GM18508 (cell line): Measurements from ENCODE around the gene RIC8A.
"Not testable (repeated sequence)": the region's sequence is repeated elsewhere in the genome, so short reads cannot be mapped to it uniquely, and the experiment has no call there.

Source experiments
- ATAC-seq: cut with Tn5 transposase; IDR thresholded peaks from one replicate; pipeline ENCODE4 v1.9.1; 2021; ENCODE audit warnings: moderate number of reproducible peaks; ENCODE audit not compliant: insufficient read depth, unreplicated experiment

Gene RIC8A

DNA sequence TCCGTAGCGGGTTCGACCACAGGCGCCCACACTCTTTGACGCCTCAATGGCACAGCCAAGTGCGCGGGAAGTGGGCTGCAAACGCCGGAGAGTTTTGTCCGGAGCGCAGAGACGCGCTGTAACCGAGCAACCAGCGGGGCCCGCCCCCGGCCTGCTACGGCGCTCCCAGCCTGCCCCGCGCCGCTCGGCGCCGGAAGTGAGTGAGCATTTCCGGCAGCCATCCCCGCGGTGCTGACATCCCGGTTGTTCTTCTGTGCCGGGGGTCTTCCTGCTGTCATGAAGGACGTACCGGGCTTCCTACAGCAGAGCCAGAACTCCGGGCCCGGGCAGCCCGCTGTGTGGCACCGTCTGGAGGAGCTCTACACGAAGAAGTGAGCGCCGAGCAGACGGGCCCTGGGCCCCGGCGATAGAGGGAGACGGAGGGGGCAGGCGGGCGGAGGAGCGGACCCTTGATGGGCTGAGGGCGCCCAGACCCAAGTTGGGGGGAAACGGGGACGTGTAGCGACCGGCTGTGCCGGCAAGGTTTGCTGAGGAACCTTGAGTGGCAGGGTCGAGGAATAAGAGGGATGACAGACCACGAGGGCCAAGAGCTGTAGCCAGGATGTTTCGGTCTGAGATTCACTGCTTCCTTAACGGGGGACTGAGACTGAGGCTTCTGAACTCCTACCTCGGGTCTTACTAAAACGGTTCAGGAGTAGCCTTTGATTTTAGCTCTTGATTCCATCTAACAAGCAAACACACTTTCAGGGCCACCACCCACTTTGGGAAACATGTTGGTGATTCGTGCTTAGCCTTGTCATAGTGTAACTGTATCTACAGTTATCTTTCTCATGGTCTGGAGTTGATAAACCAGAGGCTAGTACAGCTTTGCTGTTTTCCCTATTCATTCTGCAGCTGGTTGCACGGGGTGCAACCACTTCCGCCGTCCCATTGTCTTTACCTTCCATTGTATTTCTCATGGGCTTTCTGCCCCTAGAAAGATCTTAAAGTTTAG, 29.6 kb downstream of the RIC8A start, which contains the start of gene PSMD13:
PSMD13 (plus strand) TSS at position 203 of the 994 bp plus-strand sequence; CDS start at position 277, 74 bp downstream.
- ATAC-seq, result peak; percentile 49

DNA sequence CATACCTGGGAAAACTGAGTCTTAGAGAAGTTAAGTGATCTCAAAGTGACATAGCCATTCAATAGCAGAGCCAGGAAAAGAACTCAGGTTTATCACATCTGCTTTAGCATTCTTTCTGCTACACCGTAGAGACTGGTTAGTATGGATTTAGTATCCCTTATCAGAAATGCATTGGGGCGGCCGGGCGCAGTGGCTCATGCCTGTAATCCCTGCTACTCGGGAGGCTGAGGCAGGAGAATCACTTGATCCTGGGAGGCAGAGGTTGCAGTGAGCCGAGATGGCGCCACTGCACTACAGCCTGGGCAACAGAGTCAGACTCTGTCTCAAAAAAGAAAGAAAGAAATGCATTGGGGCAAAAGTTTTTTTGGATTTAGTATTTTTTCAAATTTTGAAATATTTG, 30.8 kb downstream of the RIC8A start:
- not testable (repeated sequence) for ATAC-seq

DNA sequence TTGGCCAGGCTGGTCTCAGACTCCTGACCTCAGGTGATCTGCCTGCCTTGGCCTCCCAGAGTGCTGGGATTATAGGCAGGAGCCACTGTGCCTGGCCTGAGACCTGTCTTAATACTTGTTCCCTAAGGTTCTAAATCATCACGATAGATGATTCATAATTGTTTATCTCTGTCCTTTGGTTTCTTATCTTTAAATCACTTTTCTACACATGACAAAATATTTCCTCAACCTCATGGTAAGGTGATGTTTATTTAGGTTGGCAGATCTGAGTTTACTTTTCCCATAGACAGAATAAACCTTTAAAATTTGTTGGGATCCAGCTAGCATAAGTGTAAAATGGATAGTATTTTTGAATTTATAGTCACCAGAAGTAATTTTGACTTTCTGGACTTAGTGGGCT, 32.8 kb downstream of the RIC8A start:
- ATAC-seq, result no peak

DNA sequence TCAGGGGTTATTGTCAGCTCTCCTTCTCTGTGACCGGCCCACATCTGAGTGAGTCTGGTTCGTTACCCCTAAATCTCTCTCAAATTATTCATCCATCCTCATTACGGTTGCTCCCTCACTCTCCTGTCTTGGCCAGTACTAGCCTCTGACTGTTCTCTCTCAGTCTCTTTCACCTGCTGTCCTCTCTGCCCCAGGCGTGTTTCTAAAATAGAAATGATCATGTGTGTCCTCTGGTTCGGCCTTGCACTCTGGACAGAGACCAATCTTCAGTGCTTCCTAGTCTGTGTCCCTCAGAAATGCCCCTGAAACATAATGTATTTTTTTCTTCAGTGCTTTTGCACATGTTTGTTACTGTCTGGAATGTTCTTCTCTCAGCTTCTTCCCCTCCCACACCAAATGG, 34.1 kb downstream of the RIC8A start:
- ATAC-seq, result no peak

DNA sequence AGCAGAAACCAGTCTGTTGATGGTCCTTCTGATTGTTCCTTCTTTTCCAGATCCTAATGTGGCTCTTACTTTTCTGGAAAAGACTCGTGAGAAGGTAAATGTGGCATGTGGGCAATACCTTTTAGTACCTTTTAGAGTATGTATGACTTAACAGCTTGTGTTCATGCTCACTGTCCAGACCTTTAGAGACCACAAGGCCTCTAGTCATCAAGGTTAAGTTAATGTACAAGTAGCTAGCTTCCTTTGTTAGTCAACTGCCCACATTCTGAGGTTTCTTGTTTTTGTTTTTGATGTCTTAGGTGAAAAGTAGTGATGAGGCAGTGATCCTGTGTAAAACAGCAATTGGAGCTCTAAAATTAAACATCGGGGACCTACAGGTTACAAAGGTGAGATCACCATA, 36.9 kb downstream of the RIC8A start:
- no peak for ATAC-seq

DNA sequence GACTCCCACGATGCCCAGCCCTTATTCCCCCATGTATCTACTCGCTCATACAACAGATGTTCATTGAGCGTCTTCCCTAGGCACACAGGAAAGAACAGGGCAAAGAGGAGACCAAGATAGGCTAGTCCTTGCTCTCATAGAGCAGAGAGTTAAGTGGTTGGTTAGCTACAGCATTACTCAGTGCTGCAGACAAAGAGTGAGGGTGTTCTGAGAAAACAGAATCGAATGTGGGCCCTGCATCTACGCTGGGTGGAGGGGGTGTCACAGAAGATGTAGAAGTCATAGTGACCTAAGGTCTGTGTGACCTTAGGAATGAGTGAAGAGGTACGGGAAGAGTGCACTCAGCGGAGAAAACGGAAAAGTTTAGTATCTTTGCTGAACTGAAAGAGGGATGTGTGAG, 41.6 kb downstream of the RIC8A start:
- ATAC-seq, result no peak

DNA sequence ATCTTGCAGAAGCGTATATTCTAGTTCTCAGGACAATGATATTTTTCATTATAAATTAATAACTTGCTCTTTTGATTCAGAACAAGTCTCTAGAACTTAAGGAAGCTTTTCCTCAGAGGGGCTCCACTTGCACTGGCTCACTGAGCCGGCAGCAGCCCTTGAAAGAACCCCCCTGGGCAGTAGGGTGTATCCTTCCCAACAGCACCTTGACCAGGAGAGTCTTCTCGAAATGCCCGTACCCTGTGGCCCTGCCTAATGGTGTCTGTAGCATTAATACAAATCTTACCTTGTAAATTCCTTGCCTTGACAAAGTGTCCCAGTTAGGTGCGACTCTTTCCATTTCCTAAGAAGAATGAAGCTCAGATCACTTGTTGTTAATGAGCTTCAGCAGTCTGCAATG, 42.8 kb downstream of the RIC8A start:
- ATAC-seq, result no peak

DNA sequence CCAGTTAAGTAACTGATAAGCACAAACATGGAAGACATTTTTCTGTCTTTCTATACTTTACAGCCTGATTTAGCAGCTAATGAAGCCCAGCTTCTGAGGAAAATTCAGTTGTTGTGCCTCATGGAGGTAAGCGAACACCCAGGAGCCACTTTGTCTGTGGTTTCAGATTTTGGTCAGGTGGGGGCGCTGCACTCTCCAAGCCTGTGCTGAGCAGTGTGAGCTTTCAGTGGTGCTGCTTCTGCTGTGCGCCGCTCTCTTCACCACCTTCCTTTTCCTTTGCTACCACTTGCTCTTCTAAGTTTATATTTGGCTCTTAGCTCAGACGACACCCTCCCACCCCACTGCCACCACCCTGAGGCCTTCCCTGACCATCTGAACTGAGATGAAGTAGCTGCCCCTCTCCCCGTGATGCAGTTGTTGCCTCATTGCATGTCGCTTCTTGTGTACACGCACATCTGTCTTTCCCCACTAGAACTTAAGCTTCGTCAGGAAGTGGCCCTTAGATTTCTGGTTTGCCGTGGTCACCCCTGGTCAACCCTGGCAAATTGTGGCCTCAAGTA, 43.3 kb downstream of the RIC8A start:
- no peak for ATAC-seq

DNA sequence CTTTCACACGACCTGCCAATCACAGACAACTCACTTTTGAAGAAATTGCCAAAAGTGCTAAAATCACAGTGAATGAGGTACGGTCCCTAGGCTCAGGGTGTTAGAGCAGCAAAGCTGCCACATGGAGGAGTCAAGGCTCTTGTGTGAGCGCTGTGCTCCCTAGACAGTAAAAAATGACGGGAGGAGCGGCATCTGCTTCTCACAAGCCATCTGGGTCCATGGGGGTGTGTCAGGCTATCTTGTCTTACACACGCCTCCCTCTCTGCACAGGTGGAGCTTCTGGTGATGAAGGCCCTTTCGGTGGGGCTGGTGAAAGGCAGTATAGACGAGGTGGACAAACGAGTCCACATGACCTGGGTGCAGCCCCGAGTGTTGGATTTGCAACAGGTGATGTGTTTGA, 44.0 kb downstream of the RIC8A start:
- ATAC-seq, result no peak

DNA sequence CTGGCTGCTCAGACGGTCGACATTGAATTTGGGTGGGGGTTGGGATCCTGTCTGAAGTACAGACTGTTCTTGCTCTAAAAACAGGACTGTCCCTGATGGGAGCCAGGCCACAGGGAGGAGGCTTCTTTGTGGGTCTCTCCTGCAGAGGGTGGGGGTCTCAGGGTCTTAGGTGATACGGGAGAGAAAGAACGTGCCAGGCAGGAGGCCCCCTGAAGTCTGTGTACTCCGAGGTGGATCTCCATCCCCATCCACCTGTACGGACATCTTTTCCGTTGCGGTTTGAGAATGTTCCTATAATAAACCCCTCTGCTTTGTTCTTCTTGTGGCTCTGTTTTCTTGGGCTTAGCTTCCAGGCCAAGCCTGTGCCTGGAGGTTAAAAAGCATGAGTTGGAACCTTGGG, 45.2 kb downstream of the RIC8A start:
- no peak for ATAC-seq

DNA sequence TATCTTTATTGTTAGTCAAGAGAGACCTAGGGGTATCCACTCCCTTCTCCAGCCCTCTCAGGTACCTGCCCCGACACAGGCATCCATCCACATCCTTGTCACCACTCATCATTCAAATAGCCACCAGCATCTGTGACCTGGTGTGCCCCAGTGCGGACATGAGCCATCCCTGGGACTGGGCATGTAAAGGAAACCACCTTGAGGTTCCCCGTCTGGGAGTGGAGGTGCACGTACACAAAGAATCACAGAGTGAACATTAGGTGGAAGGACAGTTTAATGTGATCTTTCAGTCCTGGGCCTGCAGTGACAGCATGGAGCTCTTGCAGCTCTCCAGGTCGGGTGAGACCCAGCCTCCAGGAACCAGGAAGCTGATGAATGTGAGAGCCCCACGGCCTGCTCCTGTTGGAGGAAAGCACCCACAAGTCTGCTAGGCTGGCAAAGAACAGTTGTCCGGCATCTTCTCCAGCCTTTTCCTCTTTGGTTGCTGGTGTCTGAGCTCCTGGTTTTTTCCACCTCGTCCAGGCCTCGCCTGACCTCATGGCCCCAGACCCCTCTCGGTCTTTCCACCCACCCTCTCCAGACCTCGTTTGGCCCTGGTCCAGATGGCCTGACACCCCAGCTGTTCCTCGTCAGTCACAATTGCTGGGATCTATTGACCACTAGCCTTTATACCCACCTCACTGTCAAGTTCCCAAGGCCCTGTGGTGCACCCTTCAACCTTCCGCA, 45.8 kb downstream of the RIC8A start:
- no peak for ATAC-seq

DNA sequence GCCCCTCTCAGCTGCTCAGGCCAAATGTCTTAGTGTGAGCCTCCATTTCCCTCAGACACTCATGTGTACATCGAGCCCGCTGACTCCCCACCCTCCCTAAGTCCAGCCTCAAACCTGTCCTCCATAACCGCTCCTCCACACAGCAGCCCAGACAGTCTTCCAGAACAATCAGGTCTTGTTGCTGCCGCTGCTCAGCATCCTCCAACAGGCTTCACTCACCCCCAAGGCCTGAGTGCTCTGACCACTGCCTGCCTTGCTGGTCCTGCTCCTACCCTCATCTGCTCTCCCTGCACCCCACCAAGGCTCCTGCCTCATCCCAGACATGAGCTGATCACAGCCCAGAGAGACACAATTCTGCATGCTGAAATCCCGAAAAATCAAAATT, 46.4 kb downstream of the RIC8A start:
- ATAC-seq, result no peak

DNA sequence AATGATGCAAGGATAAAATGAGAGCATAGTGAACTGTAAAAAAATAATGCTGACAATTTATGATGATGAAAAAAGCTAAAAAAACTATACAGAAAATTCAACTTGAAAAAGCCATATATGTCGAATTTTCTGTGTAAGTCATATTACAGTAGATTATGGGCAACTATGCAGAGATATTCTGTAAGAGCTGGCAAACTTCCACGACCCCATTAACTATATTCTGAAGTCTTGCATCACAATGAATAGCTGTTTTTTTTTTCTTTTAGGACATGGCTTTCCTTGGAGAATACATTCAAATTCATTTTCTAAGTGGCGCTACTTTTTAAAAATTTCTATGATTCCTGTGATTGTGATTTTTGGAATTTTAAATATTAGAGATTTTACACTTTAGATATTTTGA, 47.7 kb downstream of the RIC8A start:
- ATAC-seq, result no peak

DNA sequence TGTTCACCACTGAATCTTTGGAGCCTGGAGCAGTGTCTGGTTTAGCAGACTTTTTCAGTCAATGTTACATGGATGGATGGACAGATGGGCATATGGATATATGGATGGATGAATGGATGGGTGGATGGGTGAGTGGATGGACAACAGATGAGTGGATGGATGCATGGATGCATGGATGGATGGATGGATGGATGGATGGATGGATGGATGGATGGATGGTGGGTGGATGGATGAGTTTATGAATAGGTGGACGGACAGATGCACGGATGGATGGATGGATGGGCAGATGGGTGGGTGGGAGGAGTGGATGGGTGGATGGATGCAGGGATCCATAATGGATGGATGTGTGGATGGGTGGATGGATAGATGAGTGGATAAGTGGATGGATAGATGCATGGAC, 48.3 kb downstream of the RIC8A start:
- ATAC-seq, result no peak

DNA sequence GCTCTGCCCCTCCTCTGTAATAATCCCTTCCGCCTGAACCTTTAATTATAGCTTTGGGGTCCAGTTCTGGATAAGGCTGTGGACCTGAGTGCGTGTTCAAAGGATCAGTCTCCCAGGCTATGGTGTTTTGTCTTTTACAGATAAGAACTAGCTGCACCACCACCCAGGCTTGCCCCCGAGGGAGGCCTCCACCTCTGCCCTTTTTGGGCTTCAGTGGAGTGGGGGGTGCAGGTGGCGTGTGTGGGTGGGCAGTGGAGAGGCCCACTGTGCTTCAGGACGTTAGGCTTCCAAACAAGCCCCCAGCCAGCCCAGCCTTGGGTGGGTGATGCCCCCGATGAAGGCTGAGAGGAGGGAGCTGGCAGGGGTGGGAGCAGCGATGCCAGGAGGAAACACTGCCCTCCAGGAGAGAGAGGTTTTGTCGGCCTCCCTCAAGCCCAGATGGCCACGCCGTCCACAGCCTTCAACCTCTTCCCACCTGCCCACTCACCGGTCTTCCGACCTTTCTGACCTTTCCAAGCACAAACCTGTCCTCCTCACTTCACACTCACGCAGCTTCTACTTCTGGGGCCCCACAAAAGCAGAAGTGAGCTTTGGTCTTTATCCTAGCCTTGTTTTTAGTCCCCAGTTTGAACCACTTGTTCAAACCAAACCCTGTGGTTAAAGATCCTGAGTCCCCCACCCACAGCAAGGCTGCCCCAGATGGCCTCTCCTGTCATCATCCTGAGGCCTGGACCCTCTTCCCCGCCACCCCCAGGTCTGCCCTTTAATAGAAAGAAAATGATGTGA, 49.6 kb downstream of the RIC8A start:
- ATAC-seq, result no peak

DNA sequence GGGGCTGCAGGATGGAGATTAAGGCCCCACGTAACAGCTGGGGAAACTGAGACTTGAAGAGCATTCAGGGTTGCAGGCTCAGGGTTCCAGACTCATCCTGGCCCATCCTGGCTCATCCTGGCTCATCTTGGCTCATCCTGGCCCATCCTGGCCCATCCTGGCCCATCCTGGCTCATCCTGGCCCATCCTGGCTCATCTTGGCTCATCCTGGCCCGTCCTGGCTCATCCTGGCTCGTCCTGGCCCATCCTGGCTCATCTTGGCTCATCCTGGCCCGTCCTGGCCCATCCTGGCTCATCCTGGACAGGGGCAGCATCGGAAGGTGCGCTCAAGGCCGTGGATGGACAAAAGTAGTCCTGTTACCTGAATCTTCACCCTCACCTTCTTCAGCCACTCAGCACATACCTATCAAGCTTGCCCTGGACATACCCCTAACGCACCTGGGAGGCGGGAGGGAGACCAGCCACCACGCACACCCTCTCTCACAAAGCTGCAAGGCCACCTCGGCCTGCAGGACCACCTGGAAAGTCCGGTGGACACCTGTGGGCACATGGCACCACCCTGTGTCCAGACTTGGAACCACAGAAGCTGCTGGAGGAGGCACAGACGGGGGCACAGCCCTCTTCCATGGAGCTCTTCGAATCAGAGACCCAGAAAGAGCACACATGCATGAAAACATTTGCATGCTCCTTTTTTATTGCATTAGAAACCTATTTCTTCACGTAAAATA, 50.4 kb downstream of the RIC8A start:
- no peak for ATAC-seq

DNA sequence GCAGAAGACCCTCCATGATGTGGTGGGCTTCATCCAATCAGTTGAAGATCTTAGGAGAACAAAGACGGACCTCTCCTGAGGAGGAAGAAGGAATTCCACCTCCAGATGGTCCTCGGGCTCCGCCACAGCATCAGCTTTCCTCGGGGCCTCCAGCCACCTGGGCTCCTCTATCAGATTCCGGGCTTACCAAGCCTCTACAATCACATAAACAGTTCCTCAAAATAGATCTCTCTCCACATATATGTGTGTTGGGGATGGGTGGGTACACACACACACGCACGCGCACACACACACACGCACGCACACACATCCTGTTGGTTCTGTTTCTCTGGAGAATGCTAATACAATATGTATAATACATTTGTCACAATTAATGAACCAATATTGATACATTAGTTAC, 51.9 kb downstream of the RIC8A start:
- ATAC-seq, result no peak

DNA sequence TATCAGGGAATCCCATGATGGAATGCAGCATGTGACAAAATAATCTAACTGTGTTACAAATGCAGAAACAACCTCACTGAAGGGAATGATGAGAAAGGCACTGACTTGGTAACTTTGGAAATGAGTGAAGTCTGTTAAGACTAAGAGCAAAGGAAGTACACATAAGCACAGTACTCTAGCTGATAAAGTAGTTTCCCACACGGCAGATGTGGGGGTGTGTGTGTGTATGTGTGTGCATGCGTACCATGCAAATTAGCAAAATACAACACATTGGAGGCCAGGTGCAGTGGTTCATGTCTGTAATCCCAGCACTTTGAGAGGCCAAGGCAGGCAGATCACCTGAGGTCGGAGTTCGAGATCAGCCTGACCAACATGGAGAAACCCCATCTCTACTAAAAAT, 54.1 kb downstream of the RIC8A start:
- ATAC-seq, result no peak
